ENCODE measurements around the gene IL27RA.

- TF ChIP-seq CTCF (IDR thresholded peaks at IDR 0.05) (no peak), POLR2A (IDR thresholded peaks at IDR 0.05) (no peak)
These were observed 2.7 kb upstream of the IL27RA start for GRCh38 chr19:14028901-14029300.

Measured in adrenal gland (tissue), 5 donors.